ENCODE data around the gene TAS2R3.

Gene TAS2R3

DNA sequence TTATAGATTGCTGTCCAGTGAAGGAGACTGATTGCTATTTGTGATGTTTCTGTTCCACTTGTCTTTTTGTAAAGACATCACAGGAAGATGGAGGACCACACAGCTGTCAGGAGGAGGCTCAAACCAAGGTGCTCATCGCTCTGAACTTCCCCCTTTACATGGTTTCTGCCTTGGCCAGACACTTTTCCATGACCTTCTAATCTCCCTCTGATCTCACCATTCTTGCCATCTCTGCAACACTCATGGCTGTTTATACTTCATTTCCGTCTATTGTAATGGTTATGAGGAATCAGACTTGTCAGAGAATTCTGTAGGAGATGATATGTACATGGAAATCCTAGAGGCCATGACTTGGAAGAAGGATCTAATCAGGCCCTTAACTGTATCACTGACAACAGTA lies 24.4 kb downstream of the TAS2R3 start:
- DNase-seq: no peak

DNA sequence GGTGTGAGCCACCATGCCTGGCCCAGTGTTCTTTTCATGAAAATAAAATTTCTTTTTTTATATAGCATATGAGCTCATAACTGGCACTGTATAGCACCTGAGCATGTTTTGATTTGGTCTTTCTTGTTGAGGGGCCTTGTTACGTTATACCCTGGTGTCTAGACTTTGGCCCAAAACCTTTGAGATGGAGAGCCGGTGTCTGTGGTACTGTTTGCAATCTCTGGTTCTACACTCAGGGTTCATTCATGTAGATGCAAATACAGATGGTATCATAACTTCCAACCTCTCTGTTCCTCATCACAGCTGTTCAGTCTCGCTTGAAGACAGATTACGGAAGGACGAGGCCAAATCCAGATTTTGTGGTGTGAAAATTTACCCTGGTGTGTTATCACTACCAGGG lies 26.0 kb downstream of the TAS2R3 start, which contains the start of gene TAS2R5:
TAS2R5 (plus strand) TSS at position 301 of the 400 bp plus-strand sequence. CDS start 145 bp downstream, outside the sequence.
- no peak for DNase-seq

DNA sequence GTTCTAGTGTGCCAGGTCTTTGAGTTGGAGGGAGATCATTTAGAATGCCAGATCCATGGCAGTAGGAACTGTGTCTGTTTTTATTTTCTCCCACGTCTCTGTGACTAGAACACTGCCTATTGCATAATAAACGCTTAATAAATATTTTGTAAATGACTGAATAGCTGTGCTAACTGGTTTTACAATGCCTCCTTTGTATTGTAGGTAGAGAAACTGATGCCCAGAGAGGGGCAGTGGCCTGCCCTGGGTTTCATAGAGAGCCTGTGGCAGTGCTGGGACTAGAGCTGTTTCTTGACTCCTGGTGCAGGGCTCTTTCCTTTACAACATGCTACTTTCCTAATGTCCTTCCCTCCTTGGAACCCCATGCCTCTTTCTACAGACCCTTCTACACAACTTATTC lies 28.6 kb downstream of the TAS2R3 start:
- DNase-seq: no peak
